ENCODE results near the gene TES.
"Not testable (repeated sequence)": the region's sequence is repeated elsewhere in the genome, so short reads cannot be mapped to it uniquely, and the experiment has no call there.

TES gene

GRCh38 chr7:116210345-116211005 lies at the start of gene TES:
TES (plus strand) TSS chr7:116210539; CDS start chr7:116210708, 169 bp downstream.
- peak; percentile 67 to 70 for DNase-seq

- no peak for DNase-seq
Observed at GRCh38 chr7:116161728-116162127, 48.6 kb upstream of the TES start.

GRCh38 chr7:116162254-116162653 lies 48.1 kb upstream of the TES start:
- no peak for DNase-seq

- no peak for DNase-seq
Observed at GRCh38 chr7:116162992-116163391, 47.3 kb upstream of the TES start.

- no peak for DNase-seq
Observed at GRCh38 chr7:116164552-116165306, 45.6 kb upstream of the TES start.

- peak in 1 of 2 donors; percentile 66 for DNase-seq
Observed at GRCh38 chr7:116165717-116166116, 44.6 kb upstream of the TES start.

DNA sequence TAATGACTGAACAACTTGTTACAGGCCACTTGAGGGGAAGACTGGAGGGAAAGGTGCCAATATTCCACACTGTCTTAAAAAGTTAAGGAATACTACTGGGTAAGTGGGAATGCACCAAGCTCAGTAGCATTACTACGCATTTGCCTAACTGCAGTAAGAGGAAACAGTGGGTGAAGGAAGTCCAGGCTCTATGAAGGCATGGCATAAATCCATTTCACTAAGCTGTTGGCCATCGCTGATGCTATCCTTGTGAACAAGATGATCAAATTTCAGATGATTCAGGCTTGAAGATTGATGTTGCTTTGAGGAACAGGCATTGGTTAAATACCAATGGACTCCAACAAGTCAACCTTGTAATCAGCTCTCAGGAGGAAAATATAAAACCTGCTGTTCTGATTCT lies 44.2 kb upstream of the TES start:
- no peak for DNase-seq

- peak; percentile 16 to 21 for DNase-seq
Observed at GRCh38 chr7:116167177-116167576, 43.2 kb upstream of the TES start.

DNA sequence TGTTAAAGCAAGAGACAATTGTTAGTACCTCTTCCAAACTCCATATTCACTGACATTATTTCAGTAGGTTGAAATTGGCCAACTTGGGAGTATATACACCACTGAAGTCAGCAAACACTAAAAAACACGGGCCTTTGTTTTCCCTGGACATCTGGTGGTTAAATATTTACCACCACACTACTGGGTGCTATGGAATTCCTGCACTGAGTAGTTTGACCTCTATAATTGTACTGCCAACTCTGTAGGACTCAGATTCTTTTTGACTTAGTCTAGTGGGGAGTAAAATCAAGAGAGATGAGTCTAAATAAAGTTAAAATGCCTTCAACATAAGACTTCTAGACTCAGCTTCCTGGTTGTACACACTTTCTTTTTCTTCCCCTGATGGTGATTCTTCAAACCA lies 41.3 kb upstream of the TES start:
- no peak for DNase-seq

- no peak for DNase-seq
Observed at GRCh38 chr7:116170180-116170579, 40.2 kb upstream of the TES start.

DNA sequence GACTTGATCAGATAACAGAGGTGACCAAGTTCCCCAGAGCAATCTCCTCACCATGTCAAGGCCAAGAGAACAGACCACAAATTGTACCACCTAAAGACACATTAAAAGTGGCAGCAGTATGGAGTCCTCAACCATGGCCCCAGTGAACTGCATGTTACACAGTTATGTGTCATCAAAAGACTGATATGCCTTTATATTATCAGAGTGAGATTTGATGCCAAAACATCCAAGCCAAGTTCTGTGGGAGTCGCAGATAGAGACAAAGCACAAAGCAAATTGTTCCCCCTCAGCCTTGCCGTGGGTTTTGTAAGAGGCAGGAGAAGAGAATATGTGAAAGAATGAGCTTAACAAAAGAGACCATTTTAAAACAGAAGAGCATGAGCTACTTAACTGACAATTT lies 39.2 kb upstream of the TES start:
- no peak for DNase-seq

GRCh38 chr7:116172353-116172752 lies 38.0 kb upstream of the TES start:
- no peak for DNase-seq

GRCh38 chr7:116173051-116174028 lies 37.0 kb upstream of the TES start:
- peak in 1 of 2 donors; percentile 72 for DNase-seq

GRCh38 chr7:116175095-116175494 lies 35.2 kb upstream of the TES start:
- not testable (repeated sequence) for DNase-seq

DNA sequence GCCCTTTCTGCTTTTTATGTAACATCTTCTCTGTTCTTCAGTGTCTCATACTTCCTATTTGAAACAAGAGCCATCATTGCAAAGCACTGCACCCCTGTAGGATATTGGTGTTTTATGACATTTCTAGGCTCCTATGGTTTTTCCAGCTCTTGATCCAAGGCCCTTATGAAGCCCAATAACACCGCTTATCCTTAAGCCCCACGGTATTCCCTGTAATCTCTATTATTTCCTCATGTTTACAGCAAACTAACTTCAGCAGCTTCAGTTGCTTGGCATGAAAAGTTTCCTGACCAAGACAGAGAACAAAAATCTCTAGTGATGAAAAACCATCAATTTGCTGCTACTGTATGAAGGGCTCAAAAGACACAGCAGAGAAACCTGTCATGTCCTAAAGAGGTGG lies 34.1 kb upstream of the TES start:
- DNase-seq, result no peak

DNA sequence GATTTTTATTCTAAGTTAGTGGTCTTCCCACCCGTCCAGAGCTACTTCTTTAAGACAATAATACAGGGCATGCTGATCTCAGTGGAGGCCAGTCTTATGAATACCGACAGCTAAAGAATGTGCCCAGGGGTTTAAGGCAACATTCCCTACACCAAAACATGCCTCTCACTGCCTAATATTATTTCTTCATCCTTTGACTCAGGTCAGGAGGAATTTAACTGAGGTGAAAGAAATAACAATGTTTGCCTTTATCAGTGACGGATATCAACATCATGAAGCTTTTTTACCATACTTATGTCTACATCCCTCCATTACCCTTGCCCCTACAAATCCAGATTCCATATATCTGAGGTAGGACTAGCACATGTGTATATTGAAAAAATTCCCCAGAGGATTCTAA lies 33.3 kb upstream of the TES start:
- no peak for DNase-seq

GRCh38 chr7:116180302-116180701 lies 30.0 kb upstream of the TES start:
- DNase-seq, result peak; percentile 38 to 73

- DNase-seq, result no peak
Observed at GRCh38 chr7:116182023-116182422, 28.3 kb upstream of the TES start.

- DNase-seq, result no peak
Observed at GRCh38 chr7:116185450-116185849, 24.9 kb upstream of the TES start.

DNA sequence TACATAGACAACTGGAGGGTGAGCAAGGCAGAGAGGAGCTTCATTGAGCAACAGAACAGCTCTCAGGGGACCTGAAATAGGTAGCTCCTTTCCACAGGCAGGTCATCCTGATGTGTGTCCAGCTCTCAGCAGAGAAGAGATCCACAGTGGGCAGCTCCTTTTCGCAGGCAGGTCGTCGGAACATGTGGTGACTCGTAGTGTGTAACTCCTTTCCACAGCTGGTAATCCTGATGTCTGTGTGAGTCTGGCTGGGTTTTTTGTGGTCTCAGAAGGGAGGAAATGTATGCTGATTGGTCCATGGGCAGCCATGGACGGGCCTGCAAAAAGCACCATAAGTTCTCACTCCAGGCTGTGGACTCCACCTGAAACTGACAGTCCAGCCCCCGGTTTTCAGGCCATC lies 24.4 kb upstream of the TES start:
- no peak for DNase-seq

- no peak for DNase-seq
Observed at GRCh38 chr7:116187400-116187799, 22.9 kb upstream of the TES start.

GRCh38 chr7:116193329-116194087 lies 16.8 kb upstream of the TES start:
- no peak for DNase-seq

GRCh38 chr7:116194115-116194514 lies 16.2 kb upstream of the TES start:
- no peak for DNase-seq

Measured in CD4-positive, alpha-beta T cell treated with Interleukin-4 for 1 hour (primary cell).